ENCODE data around the gene PRR5. TPM values are rescaled to one million over a fixed set of nuclear protein-coding genes. Genes with fewer than 3 reads are reported as not detected.

The PRR5 gene
- total RNA-seq, 2 experiments from 2014 or later = 0.19 to 1.8 TPM

- H3K4me3 ChIP-seq (ENCODE audit: low read depth, low read length, poor library complexity, severe bottlenecking) = no peak overlapping the region
- no peak overlapping the region for H3K4me2 ChIP-seq (ENCODE audit: low read length)
- H3K9me2 ChIP-seq (ENCODE audit: insufficient read depth, low read length) = no peaks in the 10 kb centered on the region
- no peak for TF ChIP-seq EZH2phosphoT487 (IDR thresholded peaks at IDR 0.05; ENCODE audit: borderline replicate concordance, low read depth, low read length)
- no peak for TF ChIP-seq CTCF (conservative IDR thresholded peaks at IDR 0.05; ENCODE audit: low read length)
- no peak for DNase-seq (ENCODE audit: low spot score)
- ChIA-PET POLR2A (interaction anchor here (0.5 kb wide), 1 partner anchor 773 kb away, joined by 3 read pairs; no protein-coding TSS in a partner anchor), CTCF (ENCODE audit: unreplicated experiment) (no interaction called here)
- no peaks in the 10 kb centered on the region for H3K9me3 ChIP-seq (ENCODE audit: low read length)
- H3K27ac ChIP-seq (ENCODE audit: low read depth, low read length, poor library complexity, severe bottlenecking) = no peak overlapping the region
- no TSS peak for BruUV-seq (replicated peaks)
- no peaks in the 10 kb centered on the region for H4K20me1 ChIP-seq (ENCODE audit: insufficient read depth, low read length)
- intact Hi-C loops (cut with micrococcal nuclease; ENCODE audit: unreplicated experiment) = no loop called here
- H3K4me1 ChIP-seq (ENCODE audit: insufficient read depth, low read length, poor library complexity, severe bottlenecking) = no peaks in the 10 kb centered on the region
- no peaks in the 10 kb centered on the region for H3K79me2 ChIP-seq (ENCODE audit: insufficient read depth, low read depth, low read length)
- no peaks in the 10 kb centered on the region for H3K36me3 ChIP-seq (ENCODE audit: insufficient read depth, low read length)
- H2AFZ ChIP-seq (ENCODE audit: low read length) = no peak overlapping the region
These were observed 25.3 kb upstream of the PRR5 start for GRCh38 chr22:44676441-44677352.

GRCh38 chr22:44677353-44677840 is 24.6 kb upstream of the PRR5 start:
- no peaks in the 10 kb centered on the region for H3K79me2 ChIP-seq (ENCODE audit: insufficient read depth, low read depth, low read length)
- no peak for DNase-seq (ENCODE audit: low spot score)
- H3K9me2 ChIP-seq (ENCODE audit: insufficient read depth, low read length) = no peaks in the 10 kb centered on the region
- H4K20me1 ChIP-seq (ENCODE audit: insufficient read depth, low read length) = no peaks in the 10 kb centered on the region
- H3K4me1 ChIP-seq (ENCODE audit: insufficient read depth, low read length, poor library complexity, severe bottlenecking) = no peaks in the 10 kb centered on the region
- intact Hi-C loops (cut with micrococcal nuclease; ENCODE audit: unreplicated experiment) = no loop called here
- POLR2A ChIA-PET = interaction anchor here (0.5 kb wide), 1 partner anchor 772 kb away, joined by 3 read pairs; no protein-coding TSS in a partner anchor
- CTCF ChIA-PET (ENCODE audit: unreplicated experiment) = no interaction called here
- no peak overlapping the region for H3K4me2 ChIP-seq (ENCODE audit: low read length)
- TF ChIP-seq EZH2phosphoT487 (IDR thresholded peaks at IDR 0.05; ENCODE audit: borderline replicate concordance, low read depth, low read length) (no peak), CTCF (conservative IDR thresholded peaks at IDR 0.05; ENCODE audit: low read length) (no peak)
- H3K27ac ChIP-seq (ENCODE audit: low read depth, low read length, poor library complexity, severe bottlenecking) = no peak overlapping the region
- no peak overlapping the region for H2AFZ ChIP-seq (ENCODE audit: low read length)
- H3K36me3 ChIP-seq (ENCODE audit: insufficient read depth, low read length) = no peaks in the 10 kb centered on the region
- H3K4me3 ChIP-seq (ENCODE audit: low read depth, low read length, poor library complexity, severe bottlenecking) = no peak overlapping the region
- no TSS peak for BruUV-seq (replicated peaks)
- no peaks in the 10 kb centered on the region for H3K9me3 ChIP-seq (ENCODE audit: low read length)
